ENCODE results near the gene ETFB.

Gene ETFB

GRCh38 chr19:51295382-51296126 is 70.6 kb downstream of the ETFB start:
- no peak for DNase-seq (ENCODE audit: low read depth in 2 of 2)

All from stimulated activated CD8-positive, alpha-beta memory T cell treated with anti-CD3 and anti-CD28 coated beads, Interleukin-2, amount 100 ng/mL, for 1 hour (primary cell).